22Rv1 (cell line): ENCODE measurements around the gene LAMA2.

Experiments used
- CTCF ChIP-seq: fragments of 450-650 bp; IDR thresholded peaks from 2 replicates; pipeline ENCODE4 v1.5.1; 2017; ENCODE audit warnings: mild to moderate bottlenecking
- ZFX ChIP-seq: fragments of 450-650 bp; IDR thresholded peaks from 2 replicates; pipeline ENCODE4 v1.6.1; 2017; ENCODE audit warnings: antibody characterized with exemption, borderline replicate concordance

GRCh38 chr6:129111853-129112252 lies 228.9 kb downstream of the LAMA2 start:
- TF ChIP-seq CTCF (no peak), ZFX (no peak)
